ENCODE results near the gene TNFRSF12A.

GRCh38 chr16:2988590-2989099, 31.5 kb upstream of the TNFRSF12A start:
- no peak for TF ChIP-seq CTCF (IDR thresholded peaks at IDR 0.05)
- no peak for TF ChIP-seq POLR2A (IDR thresholded peaks at IDR 0.05)

All from vagina (tissue), 2 donors.